NCI-H1105 treated with DMSO at 0.1 percent for 48 hours (cell line): ENCODE data around the gene SCARF2.
"Not testable (repeated sequence)": the region's sequence is repeated elsewhere in the genome, so short reads cannot be mapped to it uniquely, and the experiment has no call there.

Experiments used
- DNase-seq: peaks from one replicate; lab custom pipeline; 2025; lab: John Stamatoyannopoulos, UW

SCARF2 gene

DNA sequence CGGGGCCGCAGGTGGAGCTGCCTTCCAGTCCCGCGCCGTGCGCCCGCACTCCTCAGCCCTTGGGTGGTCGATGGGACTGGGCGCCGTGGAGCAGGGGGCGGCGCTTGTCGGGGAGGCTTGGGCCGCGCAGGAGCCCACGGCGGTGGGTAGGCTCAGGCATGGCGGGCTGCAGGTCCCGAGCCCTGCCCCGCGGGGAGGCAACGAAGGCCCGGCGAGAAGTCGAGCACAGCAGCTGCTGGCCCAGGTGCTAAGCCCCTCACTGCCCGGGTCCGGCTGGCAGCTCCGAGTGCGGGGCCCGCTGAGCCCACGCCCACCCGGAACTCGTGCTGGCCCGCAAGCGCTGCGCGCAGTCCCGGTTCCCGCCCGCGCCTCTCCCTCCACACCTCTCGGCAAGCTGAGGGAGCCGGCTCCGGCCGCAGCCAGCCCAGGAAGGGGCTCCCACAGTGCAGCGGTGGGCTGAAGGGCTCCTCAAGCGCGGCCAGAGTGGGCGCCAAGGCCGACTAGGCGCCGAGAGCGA, 45.2 kb downstream of the SCARF2 start:
- DNase-seq, result not testable (repeated sequence)

GRCh38 chr22:20391222-20391621, 46.4 kb downstream of the SCARF2 start:
- no peak for DNase-seq

DNA sequence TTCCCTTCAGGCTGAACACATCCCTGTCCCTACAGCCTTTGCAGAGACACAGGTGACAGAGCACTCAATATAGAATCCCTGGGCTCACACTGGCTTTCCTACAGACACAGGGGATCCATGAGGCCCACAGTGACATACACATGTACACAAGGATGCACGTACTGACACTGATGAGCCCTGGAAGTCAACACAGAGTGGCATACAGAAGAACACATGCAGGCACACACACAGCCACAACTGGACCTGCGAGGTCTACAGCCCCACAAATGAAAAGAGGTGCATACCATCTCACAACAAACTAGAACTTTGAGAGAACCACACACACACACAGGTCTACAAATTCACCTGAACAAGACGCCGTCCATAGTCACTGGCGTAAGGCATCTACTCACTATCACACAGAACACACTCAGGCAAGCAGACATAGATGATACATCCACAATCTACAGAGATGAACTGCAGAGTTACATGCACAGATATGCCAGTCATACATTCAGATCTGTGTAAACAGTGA, 47.2 kb downstream of the SCARF2 start:
- DNase-seq, result no peak

DNA sequence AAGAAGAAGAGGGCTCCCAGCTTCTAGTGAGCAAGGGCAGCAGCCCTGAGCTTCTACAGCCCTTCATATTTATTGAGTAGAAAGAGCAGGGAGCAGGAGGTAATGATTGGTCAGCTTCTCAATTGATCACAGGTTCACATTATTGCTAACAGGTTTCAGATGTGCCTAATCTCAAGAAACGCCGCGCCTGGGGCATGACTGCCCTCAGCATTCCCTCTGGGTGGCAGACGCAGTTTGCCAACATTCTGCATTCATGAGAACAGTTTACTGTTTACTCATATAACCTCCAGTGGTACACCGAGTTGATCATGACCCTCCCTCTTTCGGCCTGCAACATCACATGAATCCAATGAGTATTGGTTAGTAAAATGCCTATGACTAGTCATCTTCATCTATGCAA, 48.3 kb downstream of the SCARF2 start:
- DNase-seq, result no peak

DNA sequence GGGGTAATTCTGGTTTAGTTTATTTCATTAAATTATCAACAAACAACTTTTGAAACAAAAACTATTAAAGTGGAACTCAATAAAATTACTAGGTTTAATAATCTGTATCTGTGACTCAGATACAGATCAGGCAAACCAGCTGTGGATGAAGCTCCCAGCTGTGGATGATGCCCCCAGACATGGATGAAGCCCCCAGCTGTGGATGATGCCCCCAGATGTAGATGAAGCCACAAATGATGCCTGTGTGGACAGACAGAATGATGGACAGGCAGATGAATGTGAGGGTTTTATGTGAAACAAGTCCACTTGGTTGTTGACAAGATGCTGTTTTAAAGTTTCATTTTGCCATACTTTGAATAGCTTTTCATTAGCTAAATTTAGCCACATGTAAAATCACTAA, 49.4 kb downstream of the SCARF2 start:
- DNase-seq, result no peak

DNA sequence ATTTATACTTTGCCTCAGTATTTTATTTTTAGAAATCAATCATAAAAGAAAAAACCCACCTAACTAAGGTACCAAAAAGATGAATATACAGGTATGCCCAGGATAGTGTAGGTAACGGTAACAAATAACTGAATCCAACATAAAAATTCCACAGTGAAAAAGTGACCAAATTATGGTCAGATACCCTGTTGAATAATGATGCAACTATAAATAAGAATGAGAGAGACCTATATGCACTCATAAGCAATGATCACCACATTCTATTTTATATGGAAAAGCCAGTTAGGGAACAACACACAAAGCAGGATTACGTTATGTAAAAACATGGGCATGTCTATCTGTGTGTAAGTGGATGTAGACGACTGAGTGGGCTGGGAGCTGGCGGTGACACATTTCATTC, 50.7 kb downstream of the SCARF2 start:
- no peak for DNase-seq

DNA sequence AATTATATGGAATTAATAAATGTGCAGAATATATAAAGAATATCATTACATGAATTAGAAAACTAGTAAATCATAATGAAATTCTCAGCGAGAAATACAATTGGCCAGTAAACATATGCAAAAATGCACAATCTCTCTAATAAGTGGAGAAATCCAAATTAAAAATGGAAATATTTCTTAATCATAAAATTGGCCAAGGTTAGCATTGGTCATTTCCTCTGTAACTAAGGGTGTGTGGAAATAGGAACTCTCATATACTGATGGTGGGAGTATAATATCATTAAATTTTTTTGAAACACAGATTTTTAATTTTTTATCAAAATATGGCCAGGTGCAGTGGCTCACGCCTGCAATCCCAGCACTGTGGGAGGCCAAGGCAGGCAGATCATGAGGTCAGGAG, 51.3 kb downstream of the SCARF2 start:
- DNase-seq, result no peak

GRCh38 chr22:20384865-20385264, 52.8 kb downstream of the SCARF2 start:
- DNase-seq, result no peak

DNA sequence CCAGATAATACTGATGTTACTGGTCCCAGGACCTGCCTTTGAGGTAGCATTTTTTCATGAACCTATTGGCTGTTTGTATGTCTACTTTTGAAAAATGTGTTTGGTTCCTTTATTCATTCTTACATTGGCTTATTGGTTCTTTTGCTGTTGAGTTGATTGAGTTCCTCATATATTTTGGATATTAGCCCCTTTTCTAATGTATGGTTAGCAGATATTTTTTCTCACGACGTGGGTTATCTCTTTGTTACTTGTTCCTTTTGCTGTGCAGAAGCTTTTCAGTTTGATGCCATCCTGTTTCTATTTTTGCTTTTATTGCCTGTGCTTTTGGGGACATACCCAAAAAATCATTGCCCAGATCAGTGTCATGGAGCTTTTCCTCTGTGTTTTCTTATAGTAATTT, 53.5 kb downstream of the SCARF2 start:
- no peak for DNase-seq

GRCh38 chr22:20383538-20383937, 54.1 kb downstream of the SCARF2 start:
- no peak for DNase-seq

GRCh38 chr22:20380486-20380885, 57.1 kb downstream of the SCARF2 start:
- peak; percentile 24 for DNase-seq

DNA sequence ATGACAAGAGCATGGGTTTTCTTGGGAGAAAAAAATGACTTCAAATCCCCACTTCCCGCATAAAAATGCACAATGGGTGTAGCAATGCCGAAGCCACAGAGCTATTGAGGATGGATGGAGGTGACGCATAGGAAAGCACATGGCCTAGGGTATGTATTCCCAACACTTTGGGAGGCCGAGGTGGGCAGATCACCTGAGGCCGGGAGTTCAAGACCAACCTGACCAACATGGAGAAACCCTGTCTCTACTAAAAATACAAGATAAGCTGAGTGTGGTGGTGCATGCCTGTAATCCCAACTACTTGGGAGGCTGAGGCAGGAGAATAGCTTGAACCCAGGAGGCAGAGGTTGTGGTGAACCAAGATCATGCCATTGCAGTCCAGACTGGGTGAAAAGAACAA, 58.9 kb downstream of the SCARF2 start:
- not testable (repeated sequence) for DNase-seq

GRCh38 chr22:20378110-20378509, 59.5 kb downstream of the SCARF2 start:
- DNase-seq, result no peak

DNA sequence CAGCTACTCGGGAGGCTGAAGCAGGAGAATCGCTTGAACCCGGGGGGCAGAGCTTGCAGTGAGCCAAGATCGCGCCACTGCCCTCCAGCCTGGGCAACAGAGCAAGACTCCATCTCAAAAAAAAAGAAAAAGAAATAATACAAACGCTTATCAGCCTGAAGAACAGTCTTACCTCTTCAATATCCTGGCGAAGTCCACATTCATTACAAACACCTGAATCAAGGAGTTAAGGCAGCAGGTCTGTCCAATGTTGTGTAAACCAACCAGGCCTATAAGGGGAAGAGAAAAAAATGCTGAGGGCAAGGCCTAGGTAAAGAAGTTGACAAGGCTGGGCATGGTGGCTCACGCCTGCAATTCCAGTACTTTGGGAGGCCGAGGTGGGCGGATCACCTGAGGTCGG, 60.6 kb downstream of the SCARF2 start:
- not testable (repeated sequence) for DNase-seq

DNA sequence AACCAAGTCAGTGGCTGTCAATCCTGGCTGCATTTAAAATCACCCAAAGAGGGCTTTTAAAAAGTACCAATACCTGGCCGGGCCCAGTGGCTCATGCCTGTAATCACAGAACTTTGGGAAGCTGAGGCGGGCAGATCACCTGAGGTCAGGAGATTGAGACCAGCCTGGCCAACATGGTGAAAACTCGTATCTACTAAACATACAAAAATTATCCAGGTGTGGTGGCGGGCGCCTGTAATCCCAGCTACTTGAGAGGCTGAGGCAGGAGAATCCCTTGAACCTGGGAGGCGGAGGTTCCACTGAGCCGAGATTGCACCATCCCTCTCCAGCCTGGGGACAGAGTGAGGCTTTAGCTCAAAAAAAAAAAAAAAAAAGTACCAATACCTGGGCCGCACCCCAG, 61.3 kb downstream of the SCARF2 start:
- not testable (repeated sequence) for DNase-seq
